ENCODE measurements around the gene ARHGAP26.

DNA sequence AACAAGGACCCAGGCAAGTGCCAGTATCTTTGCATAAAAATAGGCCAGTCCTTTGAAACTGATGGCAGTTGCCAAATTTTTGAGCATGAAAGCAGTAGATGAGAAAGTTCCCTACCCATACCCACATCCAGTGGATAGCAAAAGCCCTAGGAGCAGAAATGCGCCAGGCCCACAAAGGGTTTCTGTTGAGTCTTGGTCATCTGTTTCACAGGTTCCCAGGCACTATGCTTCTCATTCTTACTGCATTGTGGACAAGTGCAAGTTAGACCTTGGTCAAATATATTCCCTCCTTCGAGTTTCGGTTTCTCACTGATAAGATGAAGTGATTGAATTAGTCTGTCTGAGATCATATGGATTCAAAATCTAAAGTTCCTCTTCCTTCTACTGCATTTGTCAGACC is 481.0 kb downstream of the ARHGAP26 start:
- TF ChIP-seq EP300 (IDR thresholded peaks at IDR 0.05) (no peak), POLR2A (IDR thresholded peaks at IDR 0.05) (no peak)
- TF ChIP-seq, protein P1, sequence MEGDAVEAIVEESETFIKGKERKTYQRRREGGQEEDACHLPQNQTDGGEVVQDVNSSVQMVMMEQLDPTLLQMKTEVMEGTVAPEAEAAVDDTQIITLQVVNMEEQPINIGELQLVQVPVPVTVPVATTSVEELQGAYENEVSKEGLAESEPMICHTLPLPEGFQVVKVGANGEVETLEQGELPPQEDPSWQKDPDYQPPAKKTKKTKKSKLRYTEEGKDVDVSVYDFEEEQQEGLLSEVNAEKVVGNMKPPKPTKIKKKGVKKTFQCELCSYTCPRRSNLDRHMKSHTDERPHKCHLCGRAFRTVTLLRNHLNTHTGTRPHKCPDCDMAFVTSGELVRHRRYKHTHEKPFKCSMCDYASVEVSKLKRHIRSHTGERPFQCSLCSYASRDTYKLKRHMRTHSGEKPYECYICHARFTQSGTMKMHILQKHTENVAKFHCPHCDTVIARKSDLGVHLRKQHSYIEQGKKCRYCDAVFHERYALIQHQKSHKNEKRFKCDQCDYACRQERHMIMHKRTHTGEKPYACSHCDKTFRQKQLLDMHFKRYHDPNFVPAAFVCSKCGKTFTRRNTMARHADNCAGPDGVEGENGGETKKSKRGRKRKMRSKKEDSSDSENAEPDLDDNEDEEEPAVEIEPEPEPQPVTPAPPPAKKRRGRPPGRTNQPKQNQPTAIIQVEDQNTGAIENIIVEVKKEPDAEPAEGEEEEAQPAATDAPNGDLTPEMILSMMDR (IDR thresholded peaks at IDR 0.05): no peak
